Erythroblast (primary cell): Measurements from ENCODE around the gene OPN3.

Experiments
- GATA1 ChIP-seq: IDR thresholded peaks from 2 replicates; pipeline ENCODE4 v1.6.1; 2011; ENCODE audit warnings: low read depth, mild to moderate bottlenecking, control low read depth, low read length, moderate library complexity
- POLR2A ChIP-seq: IDR thresholded peaks from 2 replicates; pipeline ENCODE4 v1.6.1; 2011; ENCODE audit warnings: mild to moderate bottlenecking, low read length

- no peak for TF ChIP-seq POLR2A
- no peak for TF ChIP-seq GATA1
These were observed 88.2 kb downstream of the OPN3 start for GRCh38 chr1:241551759-241552638.
